Activated T-helper 1 cell treated with anti-CD3 and anti-CD28 coated beads, Interleukin-12 subunit alpha, Interleukin-12 subunit beta, Interleukin-2, Interleukin-4 antibody, amounts not matched to agents 30 ng/mL and 10 ng/mL and 1 ng/mL, durations not matched to agents 14 hours and 24 hours and 36 hours (primary cell): ENCODE measurements around the gene HERC6. TPM values are rescaled to one million over a fixed set of nuclear protein-coding genes. Genes with fewer than 3 reads are reported as not detected.
"Not testable (repeated sequence)": the region's sequence is repeated elsewhere in the genome, so short reads cannot be mapped to it uniquely, and the experiment has no call there.

ENCODE experiments used
- DNase-seq: peaks from one replicate; pipeline ENCODE4 v3.0.0; 2021; ENCODE audit warnings: low spot score
- H3K27ac Mint-ChIP-seq: one replicate; pipeline ENCODE4 v1.8.0; 2021; ENCODE audit warnings: mild to moderate bottlenecking, mixed read lengths
- H3K27me3 Mint-ChIP-seq: one replicate; pipeline ENCODE4 v1.8.0; 2022; ENCODE audit warnings: mild to moderate bottlenecking, moderate library complexity, mixed read lengths; ENCODE audit not compliant: insufficient read depth
- H3K36me3 Mint-ChIP-seq: one replicate; pipeline ENCODE4 v1.8.0; 2021; ENCODE audit warnings: low read depth, mixed read lengths
- H3K4me1 Mint-ChIP-seq: one replicate; pipeline ENCODE4 v1.8.0; 2021; ENCODE audit warnings: low read depth, mixed read lengths
- H3K4me3 Mint-ChIP-seq: one replicate; pipeline ENCODE4 v1.8.0; 2021; ENCODE audit warnings: mild to moderate bottlenecking, moderate library complexity, mixed read lengths
- H3K9me3 Mint-ChIP-seq: one replicate; pipeline ENCODE4 v1.8.0; 2021; ENCODE audit warnings: mixed read lengths
- intact Hi-C: fragments of 100-400 bp; cut with micrococcal nuclease; formaldehyde crosslinking; loops from one replicate; pipeline ENCODE4 v1.15.1; 2024
- total RNA-seq: library from RNA; stranded (reverse); gene quantifications from 2 replicates; pipeline ENCODE4 v1.2.3, GENCODE V29; 2022

The HERC6 gene
- total RNA-seq, 1 donor from 2014 or later: 9.1 TPM

DNA sequence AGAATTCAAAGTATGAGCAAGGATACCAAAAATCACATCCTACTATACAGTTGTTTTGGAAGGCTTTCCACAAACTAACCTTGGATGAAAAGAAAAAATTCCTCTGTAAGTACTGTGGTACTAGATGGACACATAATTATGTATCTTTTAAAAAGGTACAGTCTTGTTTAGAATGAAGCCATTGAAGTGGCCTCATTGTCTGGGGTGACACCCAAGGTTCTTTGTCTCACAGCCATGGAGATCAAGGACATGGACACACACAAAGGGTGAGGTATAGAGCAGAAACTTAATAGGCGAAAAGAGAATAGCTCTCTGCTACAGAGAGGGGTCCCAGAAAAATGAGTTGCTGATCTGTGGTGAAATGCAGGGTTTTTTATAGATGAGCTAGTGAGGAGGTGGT is 61.5 kb downstream of the HERC6 start:
- no peak overlapping the region for H3K27ac Mint-ChIP-seq
- H3K36me3 Mint-ChIP-seq: peaks cover 65% of the 10 kb centered on the region
- intact Hi-C loops: no loop called here
- H3K4me1 Mint-ChIP-seq: peaks cover 17% of the 10 kb centered on the region
- H3K27me3 Mint-ChIP-seq: no peaks in the 10 kb centered on the region
- no peak for DNase-seq
- no peak overlapping the region for H3K4me3 Mint-ChIP-seq
- peaks cover 4% of the 10 kb centered on the region for H3K9me3 Mint-ChIP-seq

DNA sequence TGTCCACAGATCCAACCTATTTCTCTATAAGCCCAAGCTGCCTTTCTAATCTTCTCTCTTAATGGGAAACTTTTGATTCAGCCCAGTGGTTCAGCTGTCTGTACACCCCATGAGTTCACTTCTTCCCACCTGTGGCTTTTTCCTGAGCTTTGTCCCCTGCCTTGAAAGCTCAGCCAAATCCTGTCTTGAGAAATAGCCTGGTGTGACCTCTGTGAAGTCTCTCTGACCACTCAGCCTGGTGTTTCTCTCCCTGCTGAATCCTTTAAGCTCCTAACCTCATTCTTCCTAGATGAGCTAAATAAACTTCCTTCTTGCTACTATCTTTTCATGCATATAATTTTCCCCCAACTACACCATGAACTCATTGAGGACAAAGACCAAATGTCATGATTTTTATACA is 63.0 kb downstream of the HERC6 start:
- Mint-ChIP-seq H3K36me3 (peaks cover 58% of the 10 kb centered on the region), H3K4me1 (peaks cover 17% of the 10 kb centered on the region)

DNA sequence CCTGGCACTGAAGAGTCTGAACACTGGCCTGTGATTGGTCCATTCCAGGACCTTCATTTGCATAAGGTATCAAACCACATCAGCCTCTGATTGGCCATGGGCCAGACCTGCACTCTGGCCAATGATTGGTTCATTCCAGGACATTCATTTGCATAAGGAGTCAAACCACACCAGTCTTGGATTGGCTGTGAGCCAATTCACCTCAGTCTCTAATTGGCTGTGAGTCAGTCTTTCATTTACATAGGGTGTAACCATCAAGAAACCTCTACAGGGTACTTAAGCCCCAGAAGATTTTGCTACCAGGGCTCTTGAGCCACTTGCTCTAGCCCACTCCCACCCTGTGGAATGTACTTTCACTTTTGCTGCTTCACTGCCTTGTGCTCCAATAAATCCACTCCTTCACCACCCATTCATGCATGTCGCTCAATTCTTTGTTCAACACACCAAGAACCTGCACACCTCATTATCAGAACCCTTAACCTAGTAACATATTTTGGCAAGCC is 64.1 kb downstream of the HERC6 start:
- no peak overlapping the region for H3K4me3 Mint-ChIP-seq
- peaks cover 58% of the 10 kb centered on the region for H3K36me3 Mint-ChIP-seq
- peaks cover 4% of the 10 kb centered on the region for H3K9me3 Mint-ChIP-seq
- DNase-seq: no peak
- no peak overlapping the region for H3K27ac Mint-ChIP-seq
- intact Hi-C loops: no loop called here
- no peaks in the 10 kb centered on the region for H3K27me3 Mint-ChIP-seq
- H3K4me1 Mint-ChIP-seq: peaks cover 24% of the 10 kb centered on the region

More for the DNA sequence above, 63.0 kb downstream of the HERC6 start:
- no peak overlapping the region for H3K27ac Mint-ChIP-seq
- H3K9me3 Mint-ChIP-seq: peaks cover 4% of the 10 kb centered on the region
- no peak for DNase-seq
- intact Hi-C loops: no loop called here
- H3K27me3 Mint-ChIP-seq: no peaks in the 10 kb centered on the region
- no peak overlapping the region for H3K4me3 Mint-ChIP-seq

DNA sequence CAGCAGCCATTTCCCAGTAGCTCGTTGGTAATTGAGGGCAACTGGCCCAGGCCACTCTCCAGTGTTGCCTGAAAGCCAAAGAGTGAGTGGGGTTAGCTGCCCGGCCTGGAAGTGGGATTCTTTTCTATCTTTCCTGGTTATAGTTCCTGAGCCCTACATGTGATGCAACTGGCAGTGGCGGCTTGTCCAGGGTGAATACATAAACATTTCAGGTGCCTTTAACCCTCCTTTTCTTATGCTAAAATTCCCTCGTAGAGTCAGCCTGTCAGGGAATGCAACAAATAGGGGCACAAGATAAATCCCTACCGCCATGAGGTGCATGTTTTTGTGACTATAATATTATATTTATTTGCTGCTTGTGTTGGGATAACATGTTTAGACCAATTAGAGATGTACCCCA is 64.8 kb downstream of the HERC6 start:
- H3K27me3 Mint-ChIP-seq: no peaks in the 10 kb centered on the region
- H3K27ac Mint-ChIP-seq: no peak overlapping the region
- H3K36me3 Mint-ChIP-seq: peaks cover 61% of the 10 kb centered on the region
- peaks cover 4% of the 10 kb centered on the region for H3K9me3 Mint-ChIP-seq
- H3K4me1 Mint-ChIP-seq: peaks cover 24% of the 10 kb centered on the region
- no peak for DNase-seq
- H3K4me3 Mint-ChIP-seq: no peak overlapping the region
- intact Hi-C loops: no loop called here

- no peak for DNase-seq
- H3K27me3 Mint-ChIP-seq: no peaks in the 10 kb centered on the region
- peaks cover 54% of the 10 kb centered on the region for H3K36me3 Mint-ChIP-seq
- peaks cover 4% of the 10 kb centered on the region for H3K9me3 Mint-ChIP-seq
- intact Hi-C loops: no loop called here
- H3K4me1 Mint-ChIP-seq: peaks cover 18% of the 10 kb centered on the region
- no peak overlapping the region for H3K27ac Mint-ChIP-seq
- no peak overlapping the region for H3K4me3 Mint-ChIP-seq
Observed at GRCh38 chr4:88445252-88445651, 66.6 kb downstream of the HERC6 start.

DNA sequence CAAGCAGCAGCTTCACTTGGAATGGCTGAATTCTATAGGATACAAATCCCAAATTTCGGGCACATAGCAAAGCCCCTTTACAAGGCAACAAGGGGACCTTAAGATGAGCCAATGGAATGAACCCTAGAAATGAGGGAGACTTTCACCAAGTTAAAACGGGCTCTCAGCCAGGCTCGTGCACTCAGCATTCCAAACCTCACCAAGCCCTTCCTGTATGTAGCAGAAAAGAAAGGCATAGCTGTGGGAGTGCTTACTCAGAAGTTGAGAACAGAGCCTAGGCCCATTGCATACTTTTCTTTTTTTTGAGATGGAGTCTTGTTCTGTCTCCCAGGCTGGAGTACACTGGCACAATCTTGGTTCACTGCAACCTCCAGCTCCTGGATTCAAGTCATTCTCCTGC is 67.5 kb downstream of the HERC6 start:
- H3K27me3 Mint-ChIP-seq: no peaks in the 10 kb centered on the region
- no peak for DNase-seq
- no peak overlapping the region for H3K4me3 Mint-ChIP-seq
- H3K9me3 Mint-ChIP-seq: peaks cover 4% of the 10 kb centered on the region
- H3K27ac Mint-ChIP-seq: no peak overlapping the region
- H3K36me3 Mint-ChIP-seq: peaks cover 48% of the 10 kb centered on the region
- intact Hi-C loops: no loop called here
- peaks cover 18% of the 10 kb centered on the region for H3K4me1 Mint-ChIP-seq

DNA sequence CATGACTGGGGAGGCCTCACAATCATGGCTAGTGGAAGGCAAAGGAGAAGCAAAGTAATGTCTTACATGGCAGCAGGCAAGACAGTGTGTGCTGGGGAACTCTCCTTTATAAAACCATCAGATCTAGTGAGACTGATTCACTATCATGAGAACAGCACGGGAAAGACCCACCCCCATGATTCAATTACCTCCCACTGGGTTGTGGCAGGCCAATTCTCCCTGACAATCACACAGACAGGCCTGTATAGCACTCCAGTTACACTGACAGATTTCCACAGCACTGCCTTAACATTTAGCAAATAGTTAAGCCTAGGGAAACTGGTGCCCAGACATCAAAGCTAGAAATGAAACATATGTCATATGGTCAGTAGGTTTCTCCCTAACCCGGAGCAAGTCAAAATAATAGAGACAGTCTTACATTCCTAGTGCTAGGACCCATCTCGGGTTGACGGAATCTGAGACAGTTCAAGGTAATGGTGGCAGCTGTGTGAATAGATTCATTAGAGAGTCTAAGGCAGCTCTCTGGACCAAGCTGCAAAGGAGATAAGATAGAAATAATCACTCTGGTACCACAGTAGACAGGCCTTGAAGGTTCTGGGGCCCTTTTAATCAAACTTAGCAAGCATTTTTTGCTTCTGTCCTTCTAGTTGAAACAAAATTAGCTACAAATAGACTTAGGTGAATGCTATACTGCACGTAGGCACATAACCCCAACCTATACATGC is 68.9 kb downstream of the HERC6 start:
- no peak overlapping the region for H3K4me3 Mint-ChIP-seq
- H3K36me3 Mint-ChIP-seq: peaks cover 43% of the 10 kb centered on the region
- DNase-seq: no peak
- H3K9me3 Mint-ChIP-seq: peaks cover 4% of the 10 kb centered on the region
- no peaks in the 10 kb centered on the region for H3K27me3 Mint-ChIP-seq
- no peak overlapping the region for H3K27ac Mint-ChIP-seq
- intact Hi-C loops: no loop called here
- H3K4me1 Mint-ChIP-seq: peaks cover 18% of the 10 kb centered on the region

GRCh38 chr4:88448211-88448765 is 69.6 kb downstream of the HERC6 start:
- H3K27ac Mint-ChIP-seq, DNase-seq, H3K27me3 Mint-ChIP-seq, H3K4me3 Mint-ChIP-seq, intact Hi-C loops, H3K9me3 Mint-ChIP-seq: not testable (repeated sequence)
- H3K4me1 Mint-ChIP-seq: peaks cover 13% of the 10 kb centered on the region
- H3K36me3 Mint-ChIP-seq: peaks cover 41% of the 10 kb centered on the region

DNA sequence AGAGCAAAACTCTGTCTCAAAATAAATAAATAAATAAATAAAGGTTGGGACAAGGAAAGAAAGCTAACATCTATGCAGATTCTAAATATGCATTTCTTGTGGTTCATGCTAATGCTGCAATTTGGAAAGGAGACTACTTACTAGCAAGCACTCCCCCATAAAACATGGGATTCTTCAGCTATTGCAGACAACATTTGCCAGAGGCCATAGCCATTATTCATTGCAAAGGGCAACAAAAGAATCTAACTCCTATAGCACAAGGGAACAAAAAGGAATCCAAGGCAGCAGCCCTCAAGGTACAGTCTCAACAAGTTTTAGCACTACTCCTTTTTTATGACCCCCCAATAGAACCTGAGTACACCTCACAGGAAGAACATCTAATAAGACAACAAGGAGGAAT is 70.2 kb downstream of the HERC6 start:
- H3K9me3 Mint-ChIP-seq: peaks cover 3% of the 10 kb centered on the region
- H3K27me3 Mint-ChIP-seq: no peaks in the 10 kb centered on the region
- no peak for DNase-seq
- no peak overlapping the region for H3K27ac Mint-ChIP-seq
- H3K4me1 Mint-ChIP-seq: peaks cover 11% of the 10 kb centered on the region
- peaks cover 43% of the 10 kb centered on the region for H3K36me3 Mint-ChIP-seq
- H3K4me3 Mint-ChIP-seq: no peak overlapping the region
- intact Hi-C loops: no loop called here

GRCh38 chr4:88449290-88449689 is 70.6 kb downstream of the HERC6 start:
- no peak for DNase-seq
- Mint-ChIP-seq H3K4me3 (no peak overlapping the region), H3K27me3 (no peaks in the 10 kb centered on the region), H3K36me3 (peaks cover 41% of the 10 kb centered on the region), H3K4me1 (peaks cover 12% of the 10 kb centered on the region), H3K9me3 (peaks cover 3% of the 10 kb centered on the region), H3K27ac (no peak overlapping the region)
- intact Hi-C loops: no loop called here

GRCh38 chr4:88451205-88451604 is 72.6 kb downstream of the HERC6 start:
- Mint-ChIP-seq H3K9me3 (peaks cover 3% of the 10 kb centered on the region), H3K4me3 (no peak overlapping the region), H3K4me1 (peaks cover 30% of the 10 kb centered on the region), H3K27ac (no peak overlapping the region), H3K27me3 (no peaks in the 10 kb centered on the region), H3K36me3 (peaks cover 29% of the 10 kb centered on the region)
- intact Hi-C loops: loop anchor here (10.0 kb wide), 1 partner anchor 844 kb away; no protein-coding TSS in a partner anchor
- no peak for DNase-seq

DNA sequence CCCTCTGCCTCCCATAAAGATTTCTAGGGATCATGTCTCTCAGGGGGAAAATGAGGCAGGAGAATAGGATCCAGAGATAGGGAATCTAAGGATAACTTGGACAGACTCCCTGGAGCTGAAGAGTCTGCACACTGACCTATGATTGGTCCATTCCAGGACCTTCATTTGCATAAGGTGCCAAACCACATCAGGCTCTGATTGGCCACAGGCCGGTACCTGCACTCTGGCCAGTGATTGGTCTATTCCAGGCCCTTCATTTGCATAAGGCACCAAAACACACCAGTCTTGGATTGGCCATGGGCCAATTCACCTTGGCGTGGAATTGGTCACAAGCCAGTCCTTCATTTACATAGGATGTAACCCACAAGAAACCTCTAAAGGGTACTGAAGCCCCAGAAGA is 74.3 kb downstream of the HERC6 start:
- DNase-seq: no peak
- peaks cover 28% of the 10 kb centered on the region for H3K36me3 Mint-ChIP-seq
- H3K9me3 Mint-ChIP-seq: peaks cover 3% of the 10 kb centered on the region
- intact Hi-C loops: loop anchor here (10.0 kb wide), 1 partner anchor 842 kb away; no protein-coding TSS in a partner anchor
- H3K27ac Mint-ChIP-seq: no peak overlapping the region
- H3K27me3 Mint-ChIP-seq: no peaks in the 10 kb centered on the region
- peaks cover 24% of the 10 kb centered on the region for H3K4me1 Mint-ChIP-seq
- no peak overlapping the region for H3K4me3 Mint-ChIP-seq

GRCh38 chr4:88456670-88457306 is 78.1 kb downstream of the HERC6 start, which contains the start of gene HERC5:
Gene HERC5, plus strand, starts transcription at chr4:88457119. Its CDS starts 151 bp downstream, at chr4:88457270.
- DNase-seq: peak; percentile 92
- Mint-ChIP-seq H3K27ac (peak within 1 kb of the TSS; percentile 100), H3K9me3 (peaks cover 3% of the 10 kb centered on the region), H3K36me3 (peaks cover 25% of the 10 kb centered on the region), H3K4me1 (peaks cover 46% of the 10 kb centered on the region), H3K27me3 (no peaks in the 10 kb centered on the region), H3K4me3 (peak within 1 kb of the TSS; percentile 99)
- intact Hi-C loops: loop anchor here (1.0 to 10.0 kb wide), 17 partner anchors 10 to 1519 kb away; partner anchors contain the start of genes ABCG2, AFF1, HSD17B11 and PYURF
